DMS53 treated with DMSO at 0.1 percent for 48 hours (cell line): ENCODE measurements around the gene GAPVD1.
A peak's percentile ranks its signal among the peaks of the same experiment; 100 is the strongest.
"Not testable (repeated sequence)": the region's sequence is repeated elsewhere in the genome, so short reads cannot be mapped to it uniquely, and the experiment has no call there.

Experiments used
- DNase-seq: peaks from one replicate; lab custom pipeline; 2025; ENCODE audit not compliant: unreplicated experiment; lab: John Stamatoyannopoulos, UW

The GAPVD1 gene

GRCh38 chr9:125261501-125262293 lies at the start of gene GAPVD1:
Gene GAPVD1, plus strand, starts transcription at chr9:125261826. Its CDS starts 37,096 bp downstream, at chr9:125298922.
- DNase-seq, result peak; percentile 90

GRCh38 chr9:125214186-125214585 lies 47.4 kb upstream of the GAPVD1 start:
- no peak for DNase-seq

GRCh38 chr9:125218621-125219020 lies 43.0 kb upstream of the GAPVD1 start:
- no peak for DNase-seq

GRCh38 chr9:125224858-125225257 lies 36.8 kb upstream of the GAPVD1 start:
- not testable (repeated sequence) for DNase-seq

GRCh38 chr9:125227761-125228160 lies 33.9 kb upstream of the GAPVD1 start:
- no peak for DNase-seq

GRCh38 chr9:125233678-125234077 lies 27.9 kb upstream of the GAPVD1 start:
- DNase-seq, result peak; percentile 26

GRCh38 chr9:125234099-125234498 lies 27.5 kb upstream of the GAPVD1 start:
- DNase-seq, result not testable (repeated sequence)

GRCh38 chr9:125235804-125236519 lies 25.7 kb upstream of the GAPVD1 start:
- DNase-seq, result no peak

- not testable (repeated sequence) for DNase-seq
Observed at GRCh38 chr9:125236520-125237159, 25.0 kb upstream of the GAPVD1 start.

- DNase-seq, result no peak
Observed at GRCh38 chr9:125238127-125238914, 23.3 kb upstream of the GAPVD1 start.

GRCh38 chr9:125238915-125239446 lies 22.6 kb upstream of the GAPVD1 start:
- DNase-seq, result no peak

GRCh38 chr9:125239631-125240597 lies 21.7 kb upstream of the GAPVD1 start:
- DNase-seq, result no peak

GRCh38 chr9:125240649-125240999 lies 21.0 kb upstream of the GAPVD1 start:
- DNase-seq, result no peak

- peak; percentile 98 for DNase-seq
Observed at GRCh38 chr9:125241000-125241862, 20.4 kb upstream of the GAPVD1 start, which contains the start of gene HSPA5. Gene HSPA5, minus strand, starts transcription at chr9:125241343. Its CDS starts 217 bp downstream, at chr9:125241126.

- peak; percentile 58 for DNase-seq
Observed at GRCh38 chr9:125241863-125242739, 19.5 kb upstream of the GAPVD1 start.

- no peak for DNase-seq
Observed at GRCh38 chr9:125243792-125244260, 17.8 kb upstream of the GAPVD1 start.

GRCh38 chr9:125246261-125246667 lies 15.4 kb upstream of the GAPVD1 start:
- DNase-seq, result no peak
